GM12878 (cell line): ENCODE results near the gene CD69. TPM values are rescaled to one million over a fixed set of nuclear protein-coding genes. Genes with fewer than 3 reads are reported as not detected.
A peak's percentile ranks its signal among the peaks of the same experiment; 100 is the strongest.

Source experiments
- ATF3 ChIP-seq: IDR thresholded peaks from 2 replicates; pipeline ENCODE4 v1.6.1; 2011; ENCODE audit warnings: low read depth, mild to moderate bottlenecking, low read length, moderate library complexity, borderline replicate concordance; ENCODE audit errors: extremely low read depth
- ATF7 ChIP-seq: fragments of 450-650 bp; IDR thresholded peaks from 2 replicates; pipeline ENCODE4 v1.6.1; 2016; ENCODE audit warnings: low read depth, mild to moderate bottlenecking
- CBX3 ChIP-seq: fragments of 200-600 bp; sonication (generic); IDR thresholded peaks from 2 replicates; pipeline ENCODE4 v1.6.1; 2016; ENCODE audit warnings: low read depth, borderline replicate concordance
- CHD1 ChIP-seq: IDR thresholded peaks from 2 replicates; pipeline ENCODE4 v1.6.1; 2012; ENCODE audit warnings: low read depth, low read length, improper control_type of control experiment
- DPF2 ChIP-seq: fragments of 450-650 bp; IDR thresholded peaks from 2 replicates; pipeline ENCODE4 v1.6.1; 2017; ENCODE audit warnings: mild to moderate bottlenecking
- HDAC6 ChIP-seq: fragments of 200-600 bp; sonication (generic); IDR thresholded peaks from one replicate; pipeline ENCODE4 v1.8.0; 2017; ENCODE audit warnings: antibody characterized with exemption; ENCODE audit not compliant: unreplicated experiment
- MTA2 ChIP-seq: fragments of 450-650 bp; IDR thresholded peaks from 2 replicates; pipeline ENCODE4 v1.6.1; 2016; ENCODE audit warnings: low read depth, mild to moderate bottlenecking, moderate library complexity
- MYB ChIP-seq: fragments of 150-350 bp; IDR thresholded peaks from 2 replicates; pipeline ENCODE4 v1.6.1; 2014; ENCODE audit warnings: mild to moderate bottlenecking, low read depth, low read length, borderline replicate concordance
- NFIC ChIP-seq: IDR thresholded peaks from 2 replicates; pipeline ENCODE4 v1.6.1; 2012; ENCODE audit warnings: low read depth, mild to moderate bottlenecking, inconsistent platforms, low read length, moderate library complexity
- PAX5 ChIP-seq: IDR thresholded peaks from 2 replicates; pipeline ENCODE4 v1.6.1; 2011; ENCODE audit warnings: low read depth, low read length, borderline replicate concordance
- RB1 ChIP-seq: fragments of 450-650 bp; formaldehyde crosslinking; IDR thresholded peaks from 2 replicates; pipeline ENCODE4 v1.6.1; 2017; ENCODE audit warnings: mild to moderate bottlenecking, borderline replicate concordance
- ZBTB4 ChIP-seq: fragments of 450-650 bp; formaldehyde crosslinking; IDR thresholded peaks from 2 replicates; pipeline ENCODE4 v1.4.0; 2022; ENCODE audit warnings: mild to moderate bottlenecking, moderate library complexity
- ZSCAN29 ChIP-seq: fragments of 450-650 bp; IDR thresholded peaks from 2 replicates; pipeline ENCODE4 v1.6.1; 2017; ENCODE audit warnings: mild to moderate bottlenecking, moderate library complexity
- polyA plus RNA-seq, 11 experiments: library from polyadenylated mRNA; depleted of rRNA in 4 of 11; unstranded in 6 of 11; stranded (reverse) in 5 of 11; fragments of >200 nt; fragmentation: Nextera tagmentation in 4 of 11; fragmentation: Illumina TruSeq in 1 of 11; extraction: Ambion mirVana in 4 of 11; extraction: Trizol in 1 of 11; gene quantifications; 1 replicate in 1 of 11; 2 replicates in 10 of 11; pipeline versions ENCODE4 v1.2.1 to v1.2.3, GENCODE V29; 2011 to 2016; ENCODE audit warnings: inconsistent platforms in 2 of 11, missing spikeins in 2 of 11, low read depth in 1 of 11
- total RNA-seq, 4 experiments: library from RNA; depleted of rRNA in 3 of 4; stranded (reverse); fragments of >200 nt in 3 of 4; fragmentation: Illumina TruSeq in 1 of 4; extraction: Trizol in 1 of 4; gene quantifications; 2 replicates each; pipeline versions ENCODE4 v1.2.1 to v1.2.3, GENCODE V29; 2013 to 2021

The CD69 gene
- total and polyA plus RNA-seq, 10 of the 15 experiments (the other 5 are each of a cell fraction or from before 2014, with no cell fraction given) = 7.3 to 156 (median 15.0) TPM

GRCh38 chr12:9717070-9717925 is 43.4 kb downstream of the CD69 start (continued):
- TF ChIP-seq DPF2 = 0 out of 2 replicates have a peak, but pooled peaks have one; percentile 43
- TF ChIP-seq ZBTB4 = no peak
- peak; percentile 53; the same call in 1 of the 2 replicates for TF ChIP-seq NFIC
- TF ChIP-seq HDAC6 = no peak
- TF ChIP-seq PAX5 = no peak
- 0 out of 2 replicates have a peak, but pooled peaks have one; percentile 39 for TF ChIP-seq ATF7
- TF ChIP-seq CBX3 = no peak
- no peak for TF ChIP-seq RB1
- peak; percentile 67 for TF ChIP-seq MTA2
- no peak for TF ChIP-seq CHD1
- TF ChIP-seq ATF3 = no peak
- TF ChIP-seq ZSCAN29 = no peak
- TF ChIP-seq MYB = no peak
- TF ChIP-seq, all 136 proteins: peak for 19
